NOMO-1 (cell line): ENCODE results near the gene RAMP2.
A peak's percentile ranks its signal among the peaks of the same experiment; 100 is the strongest.
"Not testable (repeated sequence)": the region's sequence is repeated elsewhere in the genome, so short reads cannot be mapped to it uniquely, and the experiment has no call there.

Experiments
- DNase-seq, 2 experiments: peaks; one replicate each; lab custom pipeline; 2025; ENCODE audit not compliant: unreplicated experiment in 2 of 2; lab: John Stamatoyannopoulos, UW

The RAMP2 gene

DNA sequence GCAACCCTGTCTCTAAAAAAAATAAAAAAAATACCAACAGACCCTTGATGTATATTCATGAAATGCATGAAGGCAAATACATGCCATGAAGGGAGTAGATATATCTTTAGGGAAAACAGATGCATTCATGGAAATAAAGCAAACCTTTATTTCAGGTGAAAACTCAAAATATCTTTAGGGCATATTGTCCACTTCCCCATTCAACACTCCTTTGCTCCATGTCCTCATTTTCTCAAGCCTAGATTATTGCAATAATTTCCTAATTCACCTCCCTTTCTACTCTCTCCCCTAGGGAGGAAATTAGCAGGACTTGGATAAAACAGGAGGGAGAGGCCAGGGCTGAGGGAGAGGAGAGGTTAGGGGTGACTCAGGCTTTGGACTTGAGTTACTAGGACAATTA lies 6.5 kb downstream of the RAMP2 start:
- no peak for DNase-seq

DNA sequence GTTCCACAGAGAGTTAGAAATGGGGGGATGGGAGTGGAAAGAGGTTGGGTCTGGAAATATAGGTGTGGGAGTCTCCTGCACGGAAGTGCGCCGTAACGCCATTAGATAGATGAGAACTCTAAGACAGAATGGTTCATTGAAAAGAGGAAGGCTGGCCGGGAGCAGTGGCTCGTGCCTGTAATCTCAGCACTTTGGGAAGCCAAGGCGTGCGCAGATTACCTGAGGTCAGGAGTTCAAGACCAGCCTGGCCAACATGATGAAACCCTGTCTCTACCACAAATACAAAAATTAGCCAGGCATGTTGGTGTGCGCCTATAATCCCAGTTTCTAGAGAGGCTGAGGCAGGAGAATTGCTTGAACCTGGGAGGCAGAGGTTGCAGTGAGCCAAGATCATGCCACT lies 7.0 kb downstream of the RAMP2 start:
- DNase-seq = not testable (repeated sequence)

DNA sequence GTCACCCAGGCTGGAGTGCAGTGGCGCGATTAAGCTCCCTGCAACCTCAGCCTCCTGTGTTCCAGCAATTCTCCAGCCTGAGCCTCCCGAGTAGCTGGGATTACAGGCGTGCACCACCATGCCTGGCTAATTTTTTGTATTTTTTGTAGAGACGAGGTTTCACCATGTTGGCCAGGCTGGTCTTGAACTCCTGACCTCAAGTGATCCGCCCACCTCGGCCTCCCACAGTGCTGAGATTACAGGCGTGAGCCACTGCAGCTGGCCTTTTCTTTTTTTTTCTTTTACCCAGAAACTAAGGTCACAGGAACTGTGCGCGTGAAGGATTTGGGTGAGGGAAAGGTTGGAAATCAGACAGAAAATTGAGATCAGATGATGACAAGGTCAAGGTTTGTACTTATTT lies 8.9 kb downstream of the RAMP2 start:
- DNase-seq = not testable (repeated sequence)

DNA sequence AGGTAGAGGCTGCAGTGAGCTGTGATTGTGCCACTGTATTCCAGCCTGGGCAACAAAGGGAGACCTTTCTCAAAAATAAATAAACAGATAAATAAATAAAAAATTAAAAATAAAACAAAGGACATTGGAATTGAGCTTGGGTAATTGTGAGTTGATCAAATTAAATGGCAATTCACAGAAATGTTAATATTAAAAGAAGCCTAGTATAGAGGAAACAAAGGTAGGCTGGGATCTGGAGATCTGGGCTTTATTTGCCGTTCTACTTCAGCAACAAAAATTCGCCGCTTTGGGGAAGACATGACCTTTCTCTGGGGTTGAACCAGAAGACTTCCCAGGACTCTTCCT lies 11.9 kb downstream of the RAMP2 start:
- DNase-seq = no peak

DNA sequence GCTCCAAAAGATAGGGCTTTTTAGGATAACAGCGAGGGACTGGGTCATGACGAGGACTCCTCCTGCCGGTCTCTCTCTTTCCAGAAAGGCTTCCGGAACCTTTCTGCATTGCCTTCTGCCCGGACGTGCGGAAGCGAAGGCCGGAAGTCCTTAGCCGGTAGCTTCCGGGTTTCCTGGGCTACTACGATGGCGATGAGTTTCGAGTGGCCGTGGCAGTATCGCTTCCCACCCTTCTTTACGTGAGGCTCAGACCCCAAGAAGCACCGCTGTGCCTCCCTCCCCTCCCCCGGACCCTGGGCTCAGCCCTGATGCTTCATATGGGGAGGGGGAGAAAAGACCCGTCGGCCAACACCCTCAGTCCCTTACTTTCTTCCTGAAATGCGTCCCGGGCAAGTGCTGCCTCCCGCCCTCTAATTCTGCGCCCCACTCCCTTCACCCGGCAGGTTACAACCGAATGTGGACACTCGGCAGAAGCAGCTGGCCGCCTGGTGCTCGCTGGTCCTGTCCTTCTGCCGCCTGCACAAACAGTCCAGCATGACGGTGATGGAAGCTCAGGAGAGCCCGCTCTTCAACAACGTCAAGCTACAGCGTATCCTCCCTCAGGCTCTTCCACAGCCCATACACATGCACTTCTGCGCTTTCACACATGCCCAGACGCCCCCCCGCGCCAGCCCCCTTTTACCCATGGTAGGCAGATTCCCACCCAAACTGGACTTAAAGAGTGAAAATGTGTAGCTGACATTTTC lies 12.4 kb downstream of the RAMP2 start, which contains the start of gene VPS25:
VPS25 (plus strand) TSS at position 160 of the 746 bp plus-strand sequence; CDS start at position 187, 27 bp downstream.
- peak; percentile 69 to 72 for DNase-seq

DNA sequence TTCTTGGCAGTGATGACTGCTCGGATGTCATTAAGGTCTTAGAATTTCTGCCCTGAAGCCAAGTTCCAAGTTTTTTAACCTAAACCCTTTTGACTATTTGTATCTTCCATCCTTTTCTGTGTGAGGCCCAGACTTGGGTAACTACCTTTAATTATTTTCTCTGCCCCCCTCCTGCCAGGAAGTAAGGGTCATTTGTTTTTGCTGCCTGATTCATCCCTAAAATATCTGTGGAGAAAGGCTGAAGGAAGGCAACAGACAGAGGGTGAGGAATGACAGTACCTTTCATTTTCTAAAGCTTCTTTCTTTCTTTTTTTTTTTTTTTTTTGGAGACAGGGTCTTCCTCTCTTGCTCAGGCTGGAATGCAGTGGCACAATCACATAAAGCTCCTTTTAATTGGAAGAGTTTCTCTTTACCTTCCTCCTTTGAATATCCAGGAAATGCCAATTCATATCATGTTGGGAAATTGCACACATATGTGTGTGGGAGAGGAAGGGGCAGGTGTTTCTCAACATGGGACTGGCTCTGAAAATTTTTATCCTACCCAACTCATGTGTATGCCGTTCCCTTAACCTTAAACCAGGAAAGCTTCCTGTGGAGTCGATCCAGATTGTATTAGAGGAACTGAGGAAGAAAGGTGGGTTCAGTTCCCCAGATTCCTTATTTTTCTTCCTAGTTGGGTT lies 13.2 kb downstream of the RAMP2 start:
- no peak for DNase-seq

DNA sequence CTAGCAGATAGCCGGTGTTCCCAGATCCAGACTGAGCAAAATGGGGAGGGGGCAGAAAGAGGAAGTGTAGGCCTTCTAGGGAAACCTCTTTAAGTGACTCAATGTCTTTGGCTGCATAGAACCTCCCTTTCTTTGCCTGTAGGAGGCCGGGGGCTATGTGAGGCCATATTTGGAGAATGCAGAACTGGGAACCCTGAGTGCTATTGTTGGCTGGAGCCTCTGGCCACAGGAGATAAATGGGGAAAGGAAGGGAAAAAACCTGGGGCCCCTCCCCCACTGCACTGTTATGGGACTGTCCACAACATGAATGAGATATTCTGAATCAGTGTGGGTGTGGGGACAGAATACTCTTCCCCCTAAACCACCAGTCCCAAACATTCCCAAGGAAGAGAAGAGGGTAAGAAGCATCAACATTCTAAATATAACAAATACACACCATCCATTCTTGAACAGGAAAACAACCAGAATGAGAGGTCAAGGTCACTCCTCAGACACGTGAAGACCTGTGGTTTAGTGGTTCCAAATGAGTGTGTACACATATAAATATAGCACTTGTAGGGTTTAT lies 14.6 kb downstream of the RAMP2 start:
- DNase-seq = peak in 1 of 2 experiments; percentile 20

DNA sequence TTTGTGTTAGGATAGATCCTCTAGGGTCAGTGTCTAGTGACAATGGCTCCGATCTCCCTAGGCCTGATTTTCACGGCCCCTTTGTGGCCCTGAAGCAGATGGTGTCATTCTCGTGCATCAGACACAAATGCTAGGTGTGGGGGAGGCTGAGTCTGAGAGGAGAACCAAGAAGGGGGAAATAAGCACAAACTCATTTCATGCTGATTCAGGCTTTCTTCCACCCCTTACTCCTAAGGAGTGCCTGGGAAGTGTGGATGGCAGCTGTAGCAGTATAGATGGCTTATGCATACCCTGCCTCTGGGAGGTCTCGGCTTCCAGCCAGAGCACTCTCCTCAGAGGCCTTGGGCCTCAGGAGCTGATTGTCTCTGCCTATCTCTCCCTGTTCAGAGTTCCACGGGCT lies 17.5 kb downstream of the RAMP2 start:
- DNase-seq = no peak

DNA sequence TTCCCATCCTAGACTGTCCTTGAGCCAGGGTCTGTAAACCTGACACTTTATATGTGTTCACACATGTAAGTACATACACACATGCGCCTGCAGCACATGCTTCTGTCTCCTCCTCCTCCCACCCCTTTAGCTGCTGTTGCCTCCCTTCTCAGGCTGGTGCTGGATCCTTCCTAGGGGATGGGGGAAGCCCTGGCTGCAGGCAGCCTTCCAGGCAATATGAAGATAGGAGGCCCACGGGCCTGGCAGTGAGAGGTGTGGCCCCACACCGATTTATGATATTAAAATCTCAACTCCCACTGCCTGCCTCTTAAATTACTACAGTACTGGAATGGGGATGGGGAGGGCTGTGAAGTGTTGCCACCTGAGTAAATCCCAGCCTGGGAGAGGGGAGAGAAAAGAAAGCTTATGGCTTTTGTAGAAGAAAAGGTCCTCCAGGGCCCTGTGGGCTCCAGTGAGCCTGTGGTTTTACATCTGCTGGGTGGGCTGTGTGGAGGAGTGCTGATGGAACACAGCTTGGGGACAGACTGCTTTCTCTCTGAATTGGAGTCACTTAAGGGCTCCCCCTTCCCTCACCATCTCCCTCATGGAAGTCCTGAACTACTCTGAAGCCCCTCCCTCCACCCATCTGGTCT lies 18.4 kb downstream of the RAMP2 start:
- no peak for DNase-seq

DNA sequence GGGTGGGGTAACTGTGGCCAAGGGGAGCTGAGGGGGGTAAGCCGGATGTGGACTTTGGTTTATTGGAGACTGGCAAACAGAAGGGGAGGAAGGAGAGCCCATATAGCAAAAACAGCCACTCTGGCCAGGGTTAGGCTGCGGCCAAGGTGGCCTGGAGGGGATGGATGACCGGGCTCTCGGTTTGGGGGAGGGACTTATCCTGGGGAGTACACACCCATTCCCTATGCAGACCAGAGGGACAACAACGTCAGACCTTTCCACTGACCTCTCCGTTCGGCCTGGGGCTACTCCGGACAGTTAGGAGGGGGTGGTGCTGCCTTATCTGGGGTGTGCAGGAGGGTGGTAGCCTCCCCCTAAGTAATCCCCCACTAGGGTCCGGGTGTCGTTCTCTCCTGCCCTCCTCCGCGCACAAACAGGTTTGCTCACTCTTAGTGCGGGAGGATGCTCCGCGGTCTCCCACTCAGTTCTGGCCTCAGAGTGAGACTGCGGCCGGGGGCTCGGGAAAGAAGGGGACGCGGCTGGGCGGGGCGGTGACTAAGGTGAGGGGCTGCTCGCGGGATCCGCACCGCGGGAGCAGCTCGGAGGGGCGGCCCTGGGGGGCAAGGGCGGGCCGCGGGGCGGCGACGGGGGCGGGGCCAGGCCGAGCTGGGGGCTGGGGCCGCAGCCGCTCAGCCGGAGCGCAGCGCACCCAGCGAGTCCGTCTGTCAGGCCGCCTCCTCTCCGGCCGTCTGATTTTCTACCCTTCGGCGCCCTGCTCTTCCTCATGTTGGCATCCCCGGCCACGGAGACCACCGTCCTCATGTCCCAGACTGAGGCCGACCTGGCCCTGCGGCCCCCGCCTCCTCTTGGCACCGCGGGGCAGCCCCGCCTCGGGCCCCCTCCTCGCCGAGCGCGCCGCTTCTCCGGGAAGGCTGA lies 19.2 kb downstream of the RAMP2 start, which contains the start of gene WNK4:
WNK4 (plus strand) TSS at position 675 of the 915 bp plus-strand sequence; CDS start at position 764, 89 bp downstream.
- DNase-seq = no peak

DNA sequence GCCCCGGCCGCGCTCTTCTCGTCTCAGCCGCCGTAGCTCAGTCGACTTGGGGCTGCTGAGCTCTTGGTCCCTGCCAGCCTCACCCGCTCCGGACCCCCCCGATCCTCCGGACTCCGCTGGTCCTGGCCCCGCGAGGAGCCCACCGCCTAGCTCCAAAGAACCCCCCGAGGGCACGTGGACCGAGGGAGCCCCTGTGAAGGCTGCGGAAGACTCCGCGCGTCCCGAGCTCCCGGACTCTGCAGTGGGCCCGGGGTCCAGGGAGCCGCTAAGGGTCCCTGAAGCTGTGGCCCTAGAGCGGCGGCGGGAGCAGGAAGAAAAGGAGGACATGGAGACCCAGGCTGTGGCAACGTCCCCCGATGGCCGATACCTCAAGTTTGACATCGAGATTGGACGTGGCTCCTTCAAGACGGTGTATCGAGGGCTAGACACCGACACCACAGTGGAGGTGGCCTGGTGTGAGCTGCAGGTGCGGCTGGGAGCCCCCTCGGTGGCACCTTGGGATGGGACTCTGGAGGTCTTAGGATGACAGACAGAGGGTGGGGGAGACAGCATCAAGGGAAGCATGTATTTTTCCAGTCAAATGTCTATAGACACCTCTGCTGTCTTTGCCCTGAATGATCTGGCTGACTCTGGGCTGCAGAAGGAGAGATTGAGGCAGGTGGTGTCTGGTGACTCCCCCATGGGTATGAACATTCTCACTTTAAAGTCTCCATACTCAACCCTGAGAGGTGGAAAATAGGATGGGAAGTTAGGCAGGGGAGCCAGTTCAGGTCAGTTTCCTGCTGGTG lies 20.0 kb downstream of the RAMP2 start:
- DNase-seq = no peak

DNA sequence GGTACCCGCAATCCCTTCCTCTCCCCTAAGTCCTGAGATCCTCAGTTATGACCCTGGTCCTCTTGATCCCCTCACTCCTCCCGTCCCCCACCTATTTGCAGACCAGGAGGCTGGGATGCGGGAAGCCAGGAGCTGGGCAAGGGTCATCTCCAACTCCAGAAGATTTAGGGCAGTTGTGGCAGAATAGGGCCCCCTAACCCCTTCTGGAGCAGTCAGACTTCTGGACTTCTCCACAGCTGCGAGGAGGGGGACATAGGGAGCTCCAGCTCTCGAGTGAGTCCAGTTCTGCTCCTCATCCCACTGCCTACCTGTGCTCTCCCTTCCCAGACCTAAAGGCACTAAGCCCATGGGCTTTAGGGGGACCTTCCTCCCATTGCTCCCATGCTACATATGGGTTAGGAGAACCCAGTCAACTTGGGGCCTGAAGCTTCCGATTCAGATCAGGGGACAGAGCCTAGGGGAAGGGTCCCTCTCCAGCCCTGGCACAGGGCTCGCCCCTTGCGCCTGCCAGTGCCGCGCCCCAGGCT lies 20.7 kb downstream of the RAMP2 start:
- DNase-seq = no peak

DNA sequence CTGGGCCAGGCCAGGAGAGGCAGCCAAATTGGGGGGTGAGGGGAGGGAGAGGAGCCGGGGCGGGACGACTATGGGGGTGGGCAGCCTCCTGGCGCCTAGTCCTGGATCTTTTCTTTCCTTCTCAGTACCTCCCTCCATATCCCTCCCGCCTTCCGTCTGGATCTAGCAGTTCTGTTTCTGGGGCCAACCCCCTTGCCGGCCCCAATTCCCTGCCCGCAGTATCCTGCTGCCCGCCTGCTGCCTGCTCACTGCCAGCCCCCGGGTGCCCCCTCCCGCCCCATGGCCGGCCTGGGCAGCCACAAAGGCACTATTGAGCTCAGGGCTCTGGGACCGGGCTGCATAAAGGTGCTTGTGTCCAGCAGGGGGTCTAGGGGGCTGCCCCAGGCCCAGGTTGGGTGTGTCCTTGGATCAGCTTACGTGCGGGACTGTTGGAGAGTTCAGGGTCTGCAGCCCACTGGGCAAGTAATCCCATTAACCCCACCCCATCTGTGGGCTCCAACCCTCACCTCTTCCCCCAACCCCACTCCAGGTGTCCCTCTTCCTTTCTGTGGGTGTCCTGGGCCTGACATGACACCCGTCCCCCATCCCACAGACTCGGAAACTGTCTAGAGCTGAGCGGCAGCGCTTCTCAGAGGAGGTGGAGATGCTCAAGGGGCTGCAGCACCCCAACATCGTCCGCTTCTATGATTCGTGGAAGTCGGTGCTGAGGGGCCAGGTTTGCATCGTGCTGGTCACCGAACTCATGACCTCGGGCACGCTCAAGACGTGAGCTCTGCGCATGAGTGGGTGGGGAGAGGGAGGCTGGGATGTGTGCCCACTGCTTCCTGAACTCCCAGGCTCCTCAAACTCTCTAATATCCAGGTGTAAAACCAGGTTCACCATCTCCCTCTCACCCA lies 21.4 kb downstream of the RAMP2 start:
- no peak for DNase-seq

DNA sequence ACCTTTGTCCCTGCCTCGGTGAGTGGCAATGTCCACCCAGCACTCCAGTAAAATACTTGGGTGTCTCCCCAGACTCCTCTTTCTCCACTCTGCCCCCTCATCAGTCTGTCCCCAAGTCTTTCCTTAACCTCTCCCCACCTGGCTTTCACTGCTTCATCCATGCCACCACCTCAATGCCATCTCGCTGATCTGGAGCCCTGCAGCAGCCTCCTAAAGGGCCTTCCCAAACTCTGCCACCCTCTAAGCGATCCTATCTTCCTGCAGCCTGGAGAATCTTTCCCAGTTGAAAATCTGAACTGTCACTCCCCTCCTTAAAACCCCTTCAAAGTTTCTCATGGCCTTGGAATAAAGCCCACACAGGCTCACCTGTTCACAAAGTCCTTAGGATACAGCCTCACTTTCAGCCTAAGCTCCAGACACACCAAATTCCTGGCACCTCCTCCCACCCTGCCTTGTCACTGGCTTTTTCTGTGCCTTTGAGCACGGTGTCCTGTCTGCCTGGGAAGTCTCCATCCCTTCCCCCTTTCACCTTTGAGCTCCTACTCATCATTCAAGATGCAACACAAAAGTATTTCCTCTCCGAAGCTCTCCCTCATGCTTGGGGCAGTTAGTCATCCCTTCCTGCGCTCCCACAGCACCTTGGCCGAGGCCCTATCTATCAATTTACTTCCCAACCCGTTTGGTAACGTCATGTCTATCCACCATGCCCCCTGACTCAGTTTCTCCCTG lies 22.2 kb downstream of the RAMP2 start:
- no peak for DNase-seq

DNA sequence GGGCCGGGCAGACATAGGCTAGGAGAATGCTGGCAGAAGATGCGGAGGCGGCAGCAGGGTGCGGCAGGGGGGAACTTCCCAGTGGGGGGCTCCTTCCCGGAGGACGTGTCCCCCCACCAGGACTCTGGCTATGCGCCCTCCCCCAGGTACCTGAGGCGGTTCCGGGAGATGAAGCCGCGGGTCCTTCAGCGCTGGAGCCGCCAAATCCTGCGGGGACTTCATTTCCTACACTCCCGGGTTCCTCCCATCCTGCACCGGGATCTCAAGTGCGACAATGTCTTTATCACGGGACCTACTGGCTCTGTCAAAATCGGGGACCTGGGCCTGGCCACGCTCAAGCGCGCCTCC lies 22.7 kb downstream of the RAMP2 start:
- DNase-seq = no peak

DNA sequence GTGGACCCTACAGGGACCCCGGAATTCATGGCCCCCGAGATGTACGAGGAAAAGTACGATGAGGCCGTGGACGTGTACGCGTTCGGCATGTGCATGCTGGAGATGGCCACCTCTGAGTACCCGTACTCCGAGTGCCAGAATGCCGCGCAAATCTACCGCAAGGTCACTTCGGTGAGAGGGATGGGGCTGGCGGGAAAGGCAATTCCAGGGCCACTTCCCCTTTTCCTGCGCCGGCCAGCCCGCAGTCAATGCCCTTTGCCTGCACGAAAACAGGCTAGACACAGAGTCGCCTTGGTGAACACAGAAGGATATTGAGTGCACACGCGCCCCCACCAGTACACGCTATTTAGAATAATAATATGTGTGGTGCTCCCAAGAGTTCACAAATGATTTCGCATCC lies 23.4 kb downstream of the RAMP2 start:
- peak; percentile 10 to 15 for DNase-seq

DNA sequence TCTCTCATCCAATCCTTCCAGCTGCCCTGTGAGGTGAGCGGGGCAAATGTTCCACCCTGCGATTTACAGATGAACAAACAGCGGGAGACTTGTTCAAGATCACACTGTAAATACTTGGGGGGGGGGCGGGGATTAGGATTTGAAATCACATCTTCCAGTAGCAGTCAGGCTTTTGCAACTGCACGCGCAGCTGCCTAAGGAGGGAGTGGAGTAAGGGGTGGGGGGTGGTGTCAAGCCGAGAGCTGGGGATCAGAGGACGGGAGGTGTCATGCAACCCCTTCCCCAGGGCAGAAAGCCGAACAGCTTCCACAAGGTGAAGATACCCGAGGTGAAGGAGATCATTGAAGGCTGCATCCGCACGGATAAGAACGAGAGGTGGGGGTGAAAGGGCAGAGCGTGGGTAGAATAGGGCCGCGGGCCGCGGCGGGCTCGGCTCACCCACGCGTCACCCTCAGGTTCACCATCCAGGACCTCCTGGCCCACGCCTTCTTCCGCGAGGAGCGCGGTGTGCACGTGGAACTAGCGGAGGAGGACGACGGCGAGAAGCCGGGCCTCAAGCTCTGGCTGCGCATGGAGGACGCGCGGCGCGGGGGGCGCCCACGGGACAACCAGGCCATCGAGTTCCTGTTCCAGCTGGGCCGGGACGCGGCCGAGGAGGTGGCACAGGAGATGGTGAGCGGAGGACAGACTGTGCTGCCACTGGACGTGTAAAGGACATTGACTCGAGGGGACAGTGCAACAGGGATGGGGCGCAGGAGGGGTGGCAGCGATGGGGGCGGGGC lies 24.0 kb downstream of the RAMP2 start:
- no peak for DNase-seq
